Fibroblast of lung (primary cell): ENCODE measurements around the gene VENTX. TPM values are rescaled to one million over a fixed set of nuclear protein-coding genes. Genes with fewer than 3 reads are reported as not detected.

Experiments used
- DNase-seq, 2 donors: peaks; one replicate each; pipeline versions ENCODE4 v3.0.0 to v3.0.0-alpha.2; 2010; ENCODE audit warnings: low read depth in 2 of 2
- H2AFZ ChIP-seq: 2 replicates; pipeline ENCODE4 v1.5.1; 2012; ENCODE audit warnings: low read length, control low read depth, inconsistent platforms
- H3K27ac ChIP-seq: 2 replicates; pipeline ENCODE4 v1.5.1; 2011; ENCODE audit warnings: low read length, control low read depth; ENCODE audit not compliant: insufficient read depth
- H3K27me3 ChIP-seq: 2 replicates; pipeline ENCODE4 v1.5.1; 2011; ENCODE audit warnings: mild to moderate bottlenecking, low read length; ENCODE audit not compliant: control insufficient read depth, insufficient read depth
- H3K36me3 ChIP-seq: 2 replicates; pipeline ENCODE4 v1.5.1; 2011; ENCODE audit warnings: low read length; ENCODE audit not compliant: control insufficient read depth, insufficient read depth
- H3K4me1 ChIP-seq: 2 replicates; pipeline ENCODE4 v1.5.1; 2011; ENCODE audit warnings: low read length; ENCODE audit not compliant: control insufficient read depth, insufficient read depth; ENCODE audit errors: extremely low read depth
- H3K4me2 ChIP-seq: 2 replicates; pipeline ENCODE4 v1.5.1; 2011; ENCODE audit warnings: low read length, control low read depth; ENCODE audit not compliant: insufficient read depth; ENCODE audit errors: extremely low read depth
- H3K4me3 ChIP-seq, 4 experiments: fragments of 200-600 bp in 1 of 4; sonication (generic) in 1 of 4; replicated peaks in 1 of 4; 2 replicates each; pipeline ENCODE4 v1.5.1; 2011 to 2016; ENCODE audit warnings: low read length in 4 of 4, low read depth in 3 of 4, mild to moderate bottlenecking in 3 of 4, control low read depth in 2 of 4, inconsistent platforms in 1 of 4, mixed read lengths in 1 of 4; ENCODE audit not compliant: insufficient read depth in 1 of 4; ENCODE audit errors: control extremely low read depth in 1 of 4
- H3K79me2 ChIP-seq: 2 replicates; pipeline ENCODE4 v1.5.1; 2012; ENCODE audit warnings: mild to moderate bottlenecking, low read length, inconsistent platforms; ENCODE audit not compliant: control insufficient read depth, insufficient read depth
- H3K9ac ChIP-seq: 2 replicates; pipeline ENCODE4 v1.5.1; 2011; ENCODE audit warnings: mild to moderate bottlenecking, low read length, control low read depth; ENCODE audit not compliant: insufficient read depth
- H3K9me3 ChIP-seq: 2 replicates; pipeline ENCODE4 v1.5.1; 2012; ENCODE audit warnings: low read depth, low read length; ENCODE audit not compliant: control insufficient read depth, insufficient read depth
- H4K20me1 ChIP-seq: 2 replicates; pipeline ENCODE4 v1.5.1; 2011; ENCODE audit warnings: low read length; ENCODE audit not compliant: control insufficient read depth, insufficient read depth; ENCODE audit errors: extremely low read depth
- EZH2 ChIP-seq: IDR thresholded peaks from 2 replicates; pipeline ENCODE4 v1.5.1; 2012; ENCODE audit warnings: low read length, control low read depth, mild to moderate bottlenecking; ENCODE audit errors: missing control alignments
- polyA plus RNA-seq, 2 donors: library from polyadenylated mRNA; depleted of rRNA in 1 of 2; stranded (reverse) in 1 of 2; unstranded in 1 of 2; fragments of >200 nt; gene quantifications; 2 replicates each; pipeline ENCODE4 v1.2.1, GENCODE V29; 2011 to 2012; ENCODE audit warnings: missing spikeins in 1 of 2
- total RNA-seq: library from RNA; depleted of rRNA; stranded (reverse); fragments of >200 nt; gene quantifications from 2 replicates; pipeline ENCODE4 v1.2.1, GENCODE V29; 2014
- TF ChIP-seq, protein P1 (sequence below), 2 donors: IDR thresholded peaks in 1 of 2; conservative IDR thresholded peaks in 1 of 2; 1 replicate in 1 of 2; 2 replicates in 1 of 2; pipeline ENCODE4 v1.5.1; 2011 to 2012; ENCODE audit warnings: low read length in 2 of 2, control low read depth in 1 of 2, inconsistent platforms in 1 of 2, low read depth in 1 of 2, mild to moderate bottlenecking in 1 of 2

The VENTX gene
- total and polyA plus RNA-seq, 2 donors (not counting 1 experiment from before 2014, with no cell fraction given) = not detected

GRCh38 chr10:133199992-133200611 lies 37.6 kb upstream of the VENTX start:
- no peak for DNase-seq
- no peak overlapping the region for H2AFZ ChIP-seq
- no peaks in the 10 kb centered on the region for H3K4me1 ChIP-seq
- H3K79me2 ChIP-seq = no peaks in the 10 kb centered on the region
- H3K9ac ChIP-seq = no peak overlapping the region
- H4K20me1 ChIP-seq = no peaks in the 10 kb centered on the region
- H3K36me3 ChIP-seq = no peaks in the 10 kb centered on the region
- H3K27ac ChIP-seq = no peak overlapping the region
- TF ChIP-seq EZH2 = no peak
- TF ChIP-seq, protein P1, sequence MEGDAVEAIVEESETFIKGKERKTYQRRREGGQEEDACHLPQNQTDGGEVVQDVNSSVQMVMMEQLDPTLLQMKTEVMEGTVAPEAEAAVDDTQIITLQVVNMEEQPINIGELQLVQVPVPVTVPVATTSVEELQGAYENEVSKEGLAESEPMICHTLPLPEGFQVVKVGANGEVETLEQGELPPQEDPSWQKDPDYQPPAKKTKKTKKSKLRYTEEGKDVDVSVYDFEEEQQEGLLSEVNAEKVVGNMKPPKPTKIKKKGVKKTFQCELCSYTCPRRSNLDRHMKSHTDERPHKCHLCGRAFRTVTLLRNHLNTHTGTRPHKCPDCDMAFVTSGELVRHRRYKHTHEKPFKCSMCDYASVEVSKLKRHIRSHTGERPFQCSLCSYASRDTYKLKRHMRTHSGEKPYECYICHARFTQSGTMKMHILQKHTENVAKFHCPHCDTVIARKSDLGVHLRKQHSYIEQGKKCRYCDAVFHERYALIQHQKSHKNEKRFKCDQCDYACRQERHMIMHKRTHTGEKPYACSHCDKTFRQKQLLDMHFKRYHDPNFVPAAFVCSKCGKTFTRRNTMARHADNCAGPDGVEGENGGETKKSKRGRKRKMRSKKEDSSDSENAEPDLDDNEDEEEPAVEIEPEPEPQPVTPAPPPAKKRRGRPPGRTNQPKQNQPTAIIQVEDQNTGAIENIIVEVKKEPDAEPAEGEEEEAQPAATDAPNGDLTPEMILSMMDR (conservative IDR thresholded peaks at IDR 0.05 in 1 of 2, IDR thresholded peaks at IDR 0.05 in 1 of 2; ENCODE audit: low read depth in 1 of 2, low read length in 2 of 2) = no peak
- H3K9me3 ChIP-seq = no peaks in the 10 kb centered on the region
- H3K4me2 ChIP-seq = no peak overlapping the region
- H3K27me3 ChIP-seq = no peaks in the 10 kb centered on the region
- no peak overlapping the region for H3K4me3 ChIP-seq

- Histone ChIP-seq H3K79me2 (no peaks in the 10 kb centered on the region), H3K9me3 (no peaks in the 10 kb centered on the region), H4K20me1 (no peaks in the 10 kb centered on the region), H3K9ac (no peak overlapping the region), H3K4me1 (no peaks in the 10 kb centered on the region), H3K4me3 (no peak overlapping the region), H2AFZ (no peak overlapping the region), H3K36me3 (no peaks in the 10 kb centered on the region), H3K27ac (no peak overlapping the region), H3K4me2 (no peak overlapping the region), H3K27me3 (no peaks in the 10 kb centered on the region)
- TF ChIP-seq EZH2 = no peak
- TF ChIP-seq, protein P1 (conservative IDR thresholded peaks at IDR 0.05 in 1 of 2, IDR thresholded peaks at IDR 0.05 in 1 of 2; ENCODE audit: low read depth in 1 of 2, low read length in 2 of 2) = no peak
- no peak for DNase-seq
Measured at GRCh38 chr10:133200621-133201031, 37.0 kb upstream of the VENTX start.

DNA sequence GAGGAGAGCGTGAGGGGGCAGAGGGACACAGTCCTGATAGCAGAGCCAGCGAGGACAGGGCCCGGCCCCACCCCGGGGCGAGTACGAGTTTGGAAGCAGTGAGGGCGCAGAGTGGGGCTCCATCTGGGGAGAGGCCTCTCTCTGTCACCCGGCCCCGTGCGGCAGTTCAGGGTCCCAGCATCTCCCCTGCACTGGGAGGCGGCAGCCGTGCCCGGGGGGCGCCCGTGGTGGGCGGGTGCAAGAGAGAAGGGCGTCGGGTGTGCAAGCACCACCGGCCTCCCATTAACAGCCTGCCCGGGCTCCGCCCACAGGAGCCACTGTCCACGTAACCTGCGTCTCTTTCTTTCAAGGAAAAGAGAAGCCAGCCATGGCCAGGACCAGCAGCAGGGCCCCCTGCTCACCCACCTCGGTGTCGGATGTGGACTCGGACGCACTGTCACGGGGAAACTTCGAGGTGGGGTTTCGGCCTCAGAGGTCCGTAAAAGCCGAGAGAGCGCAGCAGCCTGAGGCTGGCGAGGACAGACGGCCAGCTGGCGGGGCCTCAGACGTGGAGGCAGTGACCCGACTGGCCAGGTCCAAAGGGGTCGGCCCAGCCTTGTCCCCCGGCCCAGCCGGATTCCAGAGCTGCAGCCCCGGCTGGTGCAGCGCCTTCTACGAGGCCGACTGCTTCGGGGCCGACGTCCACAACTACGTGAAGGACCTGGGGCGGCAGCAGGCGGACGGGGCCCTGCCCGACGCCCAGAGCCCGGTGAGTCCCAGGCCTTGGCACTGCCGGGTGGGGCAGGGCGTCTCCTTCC lies 36.3 kb upstream of the VENTX start:
- Histone ChIP-seq H3K9ac (no peak overlapping the region), H2AFZ (no peak overlapping the region), H3K4me1 (no peaks in the 10 kb centered on the region), H3K79me2 (no peaks in the 10 kb centered on the region), H3K9me3 (no peaks in the 10 kb centered on the region), H3K27me3 (no peaks in the 10 kb centered on the region), H3K27ac (no peak overlapping the region), H3K36me3 (no peaks in the 10 kb centered on the region), H3K4me2 (no peak overlapping the region), H4K20me1 (no peaks in the 10 kb centered on the region), H3K4me3 (no peak overlapping the region)
- TF ChIP-seq, protein P1 (conservative IDR thresholded peaks at IDR 0.05 in 1 of 2, IDR thresholded peaks at IDR 0.05 in 1 of 2; ENCODE audit: low read depth in 1 of 2, low read length in 2 of 2) = no peak
- no peak for TF ChIP-seq EZH2
- no peak for DNase-seq
